Endothelial cell (in vitro differentiated cells): ENCODE data around the gene DPT. TPM values are rescaled to one million over a fixed set of nuclear protein-coding genes. Genes with fewer than 3 reads are reported as not detected.

Experiments used
- DNase-seq: peaks from one replicate; pipeline ENCODE4 v3.0.0; 2021; ENCODE audit warnings: low spot score
- H3K27ac Mint-ChIP-seq: one replicate; pipeline ENCODE4 v1.8.0; 2021; ENCODE audit warnings: mixed read lengths, inconsistent platforms; ENCODE audit not compliant: unreplicated experiment
- H3K27me3 Mint-ChIP-seq: one replicate; pipeline ENCODE4 v1.8.0; 2021; ENCODE audit warnings: mild to moderate bottlenecking, moderate library complexity, mixed read lengths, inconsistent platforms; ENCODE audit not compliant: unreplicated experiment
- H3K36me3 Mint-ChIP-seq: one replicate; pipeline ENCODE4 v1.8.0; 2021; ENCODE audit warnings: mild to moderate bottlenecking, low read depth, mixed read lengths, inconsistent platforms; ENCODE audit not compliant: unreplicated experiment
- H3K4me1 Mint-ChIP-seq: one replicate; pipeline ENCODE4 v1.8.0; 2021; ENCODE audit warnings: mild to moderate bottlenecking, mixed read lengths, inconsistent platforms; ENCODE audit not compliant: unreplicated experiment
- H3K4me3 Mint-ChIP-seq: one replicate; pipeline ENCODE4 v1.8.0; 2021; ENCODE audit warnings: mild to moderate bottlenecking, mixed read lengths, inconsistent platforms; ENCODE audit not compliant: unreplicated experiment
- H3K9me3 Mint-ChIP-seq: one replicate; pipeline ENCODE4 v1.8.0; 2021; ENCODE audit warnings: mixed read lengths, inconsistent platforms; ENCODE audit not compliant: unreplicated experiment
- total RNA-seq: library from RNA; stranded (reverse); fragmentation: NEBNext Ultra II Directional; extraction: Animal tissue kit (Norgen Biotek cat#: 25700); gene quantifications from one replicate; pipeline ENCODE4 v1.2.1, GENCODE V29; 2021; ENCODE audit not compliant: unreplicated experiment
- TF ChIP-seq, protein P1 (sequence below): fragments of 200-600 bp; sonication (generic); IDR thresholded peaks from one replicate; pipeline ENCODE4 v1.5.0; 2021; ENCODE audit warnings: antibody characterized with exemption; ENCODE audit not compliant: unreplicated experiment

DPT gene
- total RNA-seq, 1 donor from 2014 or later = not detected

- TF ChIP-seq, protein P1, sequence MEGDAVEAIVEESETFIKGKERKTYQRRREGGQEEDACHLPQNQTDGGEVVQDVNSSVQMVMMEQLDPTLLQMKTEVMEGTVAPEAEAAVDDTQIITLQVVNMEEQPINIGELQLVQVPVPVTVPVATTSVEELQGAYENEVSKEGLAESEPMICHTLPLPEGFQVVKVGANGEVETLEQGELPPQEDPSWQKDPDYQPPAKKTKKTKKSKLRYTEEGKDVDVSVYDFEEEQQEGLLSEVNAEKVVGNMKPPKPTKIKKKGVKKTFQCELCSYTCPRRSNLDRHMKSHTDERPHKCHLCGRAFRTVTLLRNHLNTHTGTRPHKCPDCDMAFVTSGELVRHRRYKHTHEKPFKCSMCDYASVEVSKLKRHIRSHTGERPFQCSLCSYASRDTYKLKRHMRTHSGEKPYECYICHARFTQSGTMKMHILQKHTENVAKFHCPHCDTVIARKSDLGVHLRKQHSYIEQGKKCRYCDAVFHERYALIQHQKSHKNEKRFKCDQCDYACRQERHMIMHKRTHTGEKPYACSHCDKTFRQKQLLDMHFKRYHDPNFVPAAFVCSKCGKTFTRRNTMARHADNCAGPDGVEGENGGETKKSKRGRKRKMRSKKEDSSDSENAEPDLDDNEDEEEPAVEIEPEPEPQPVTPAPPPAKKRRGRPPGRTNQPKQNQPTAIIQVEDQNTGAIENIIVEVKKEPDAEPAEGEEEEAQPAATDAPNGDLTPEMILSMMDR = no peak
- Mint-ChIP-seq H3K27ac (no peak overlapping the region), H3K4me1 (no peaks in the 10 kb centered on the region), H3K9me3 (no peaks in the 10 kb centered on the region), H3K4me3 (no peak overlapping the region), H3K27me3 (no peaks in the 10 kb centered on the region), H3K36me3 (no peaks in the 10 kb centered on the region)
- DNase-seq = no peak
These were observed 39.0 kb upstream of the DPT start for GRCh38 chr1:168767894-168768584.

- no peak for DNase-seq
- H3K36me3 Mint-ChIP-seq = no peaks in the 10 kb centered on the region
- H3K27ac Mint-ChIP-seq = no peak overlapping the region
- TF ChIP-seq, protein P1 = no peak
- H3K4me3 Mint-ChIP-seq = no peak overlapping the region
- H3K9me3 Mint-ChIP-seq = no peaks in the 10 kb centered on the region
- no peaks in the 10 kb centered on the region for H3K4me1 Mint-ChIP-seq
- no peaks in the 10 kb centered on the region for H3K27me3 Mint-ChIP-seq
These were observed 37.6 kb upstream of the DPT start for GRCh38 chr1:168766568-168766967.

DNA sequence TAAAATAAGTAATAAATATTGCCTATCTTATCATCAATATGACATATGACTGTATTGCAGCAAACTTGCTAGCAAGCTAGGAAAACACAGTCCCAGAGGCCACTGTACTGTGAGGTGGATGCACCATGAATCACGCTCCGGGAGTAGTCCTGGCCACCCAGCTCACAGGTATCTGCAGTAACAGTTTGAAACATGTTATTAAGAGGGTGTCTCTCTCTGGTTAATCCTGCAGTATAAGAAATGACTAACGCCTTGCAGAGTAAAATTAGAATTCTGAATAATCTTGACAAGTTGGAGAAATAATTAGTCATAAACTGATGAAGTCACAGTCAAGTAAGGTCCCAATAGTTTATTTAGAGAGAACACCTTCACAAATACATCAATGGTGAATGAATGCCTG is 34.0 kb upstream of the DPT start:
- Mint-ChIP-seq H3K4me3 (no peak overlapping the region), H3K36me3 (no peaks in the 10 kb centered on the region), H3K9me3 (no peaks in the 10 kb centered on the region), H3K4me1 (no peaks in the 10 kb centered on the region), H3K27me3 (no peaks in the 10 kb centered on the region), H3K27ac (no peak overlapping the region)
- TF ChIP-seq, protein P1 = no peak
- no peak for DNase-seq

DNA sequence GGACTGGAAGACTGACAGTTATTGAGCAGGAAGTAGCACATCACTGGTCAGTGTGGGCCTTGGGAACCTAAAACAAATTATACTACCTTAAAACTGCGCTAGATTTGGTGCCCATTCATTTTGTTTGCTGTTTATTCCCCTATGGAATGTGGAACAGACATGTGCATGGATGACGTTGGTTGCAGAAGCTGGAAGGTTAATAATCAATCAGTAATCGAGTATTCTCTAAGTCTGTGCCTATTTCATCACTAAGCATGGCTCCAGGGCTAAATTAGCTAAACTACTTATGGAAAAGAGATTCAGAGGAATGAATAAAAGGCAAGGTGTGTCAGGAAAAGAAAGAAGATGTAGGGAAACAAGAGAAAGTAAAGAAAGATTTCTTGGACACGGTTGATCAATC is 33.5 kb upstream of the DPT start:
- H3K9me3 Mint-ChIP-seq = no peaks in the 10 kb centered on the region
- no peak for DNase-seq
- H3K27me3 Mint-ChIP-seq = no peaks in the 10 kb centered on the region
- H3K4me3 Mint-ChIP-seq = no peak overlapping the region
- H3K4me1 Mint-ChIP-seq = no peaks in the 10 kb centered on the region
- no peaks in the 10 kb centered on the region for H3K36me3 Mint-ChIP-seq
- TF ChIP-seq, protein P1 = no peak
- no peak overlapping the region for H3K27ac Mint-ChIP-seq

DNA sequence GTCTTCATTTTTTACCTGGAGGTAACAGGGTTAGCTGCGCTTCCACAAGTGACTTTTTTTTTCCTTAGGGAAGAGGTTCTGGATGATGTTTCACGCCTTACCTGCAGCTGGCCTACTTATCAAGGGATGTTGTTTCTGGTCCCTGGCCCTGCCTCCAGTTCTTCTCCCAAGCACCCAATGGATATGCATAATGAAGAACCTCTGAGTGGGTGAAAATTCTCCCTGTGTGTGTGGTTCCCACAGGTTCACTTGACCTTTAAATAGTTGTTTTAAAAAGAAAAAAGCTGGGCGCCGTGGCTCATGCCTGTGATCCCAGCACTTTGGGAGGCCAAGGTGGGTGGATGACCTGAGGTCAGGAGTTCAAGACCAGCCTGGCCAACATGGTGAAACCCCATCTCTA is 31.8 kb upstream of the DPT start:
- no peaks in the 10 kb centered on the region for H3K9me3 Mint-ChIP-seq
- H3K27ac Mint-ChIP-seq = no peak overlapping the region
- H3K4me3 Mint-ChIP-seq = no peak overlapping the region
- H3K4me1 Mint-ChIP-seq = peaks cover 5% of the 10 kb centered on the region
- DNase-seq = no peak
- TF ChIP-seq, protein P1 = no peak
- no peaks in the 10 kb centered on the region for H3K27me3 Mint-ChIP-seq
- H3K36me3 Mint-ChIP-seq = no peaks in the 10 kb centered on the region
